ENCODE measurements around the gene ELOA. TPM values are rescaled to one million over a fixed set of nuclear protein-coding genes. Genes with fewer than 3 reads are reported as not detected.
A peak's percentile ranks its signal among the peaks of the same experiment; 100 is the strongest.
"Not testable (repeated sequence)": the region's sequence is repeated elsewhere in the genome, so short reads cannot be mapped to it uniquely, and the experiment has no call there.

ELOA gene
- total RNA-seq, 2 experiments from 2014 or later: 58.5 to 60.6 TPM

GRCh38 chr1:23720256-23720995, 22.8 kb upstream of the ELOA start:
- Mint-ChIP-seq H3K36me3 (peaks cover 5% of the 10 kb centered on the region), H3K4me3 (peak overlapping the region; percentile 8), H3K4me1 (peaks cover 22% of the 10 kb centered on the region), H3K27ac (peak overlapping the region; percentile 60), H3K9me3 (no peaks in the 10 kb centered on the region), H3K27me3 (no peaks in the 10 kb centered on the region)
- DNase-seq: peak; percentile 31

DNA sequence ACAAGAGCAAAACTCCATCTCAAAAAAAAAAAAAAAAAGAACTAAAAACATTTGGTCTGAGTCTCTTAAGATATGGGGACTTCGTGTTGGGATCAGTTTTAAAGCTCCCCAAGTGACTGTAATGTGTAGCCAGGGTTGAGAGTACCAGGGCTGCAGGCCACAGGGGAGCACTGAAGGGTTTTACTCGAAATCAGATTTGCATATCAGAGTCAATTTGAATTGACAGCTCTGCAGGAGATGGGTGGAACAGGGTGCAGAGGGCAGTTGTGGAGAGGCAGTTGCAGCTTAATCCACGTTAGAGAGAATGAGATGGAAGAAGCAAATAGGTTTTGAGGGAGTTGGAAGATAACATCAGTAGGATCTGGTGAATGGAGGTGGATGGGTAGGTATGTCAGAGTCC, 20.6 kb upstream of the ELOA start:
- DNase-seq: no peak
- peaks cover 4% of the 10 kb centered on the region for H3K36me3 Mint-ChIP-seq
- no peaks in the 10 kb centered on the region for H3K9me3 Mint-ChIP-seq
- no peaks in the 10 kb centered on the region for H3K27me3 Mint-ChIP-seq
- H3K27ac Mint-ChIP-seq: no peak overlapping the region
- H3K4me3 Mint-ChIP-seq: no peak overlapping the region
- peaks cover 22% of the 10 kb centered on the region for H3K4me1 Mint-ChIP-seq

GRCh38 chr1:23726686-23727085, 16.6 kb upstream of the ELOA start:
- no peak overlapping the region for H3K4me3 Mint-ChIP-seq
- peaks cover 3% of the 10 kb centered on the region for H3K4me1 Mint-ChIP-seq
- no peak for DNase-seq
- H3K27ac Mint-ChIP-seq: no peak overlapping the region
- H3K9me3 Mint-ChIP-seq: no peaks in the 10 kb centered on the region
- no peaks in the 10 kb centered on the region for H3K36me3 Mint-ChIP-seq
- H3K27me3 Mint-ChIP-seq: no peaks in the 10 kb centered on the region

DNA sequence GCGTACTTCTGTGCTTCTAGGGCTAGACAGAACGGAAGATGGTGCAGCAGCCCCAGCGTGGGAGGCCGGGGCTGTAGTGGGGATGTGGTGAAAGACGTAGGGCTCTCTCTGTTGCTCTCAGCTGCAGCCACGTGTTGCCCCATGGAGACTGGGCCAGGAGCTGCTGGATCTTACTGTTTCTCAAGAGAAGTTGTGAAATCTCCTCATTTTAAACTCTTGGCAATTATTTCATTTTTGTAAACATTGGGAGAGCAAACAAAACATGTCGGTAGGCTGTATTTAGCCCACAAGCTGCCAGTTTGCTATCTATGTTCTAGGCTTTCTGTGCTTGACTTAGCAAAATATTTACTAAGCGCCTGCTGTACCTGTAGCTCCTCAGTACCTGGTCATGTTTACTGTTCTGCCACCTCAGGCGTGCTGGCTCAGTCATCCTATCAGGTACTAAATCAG, 15.9 kb upstream of the ELOA start:
- no peak for DNase-seq
- H3K4me1 Mint-ChIP-seq: peaks cover 3% of the 10 kb centered on the region
- H3K4me3 Mint-ChIP-seq: no peak overlapping the region
- H3K27me3 Mint-ChIP-seq: no peaks in the 10 kb centered on the region
- H3K36me3 Mint-ChIP-seq: no peaks in the 10 kb centered on the region
- H3K27ac Mint-ChIP-seq: no peak overlapping the region
- no peaks in the 10 kb centered on the region for H3K9me3 Mint-ChIP-seq

DNA sequence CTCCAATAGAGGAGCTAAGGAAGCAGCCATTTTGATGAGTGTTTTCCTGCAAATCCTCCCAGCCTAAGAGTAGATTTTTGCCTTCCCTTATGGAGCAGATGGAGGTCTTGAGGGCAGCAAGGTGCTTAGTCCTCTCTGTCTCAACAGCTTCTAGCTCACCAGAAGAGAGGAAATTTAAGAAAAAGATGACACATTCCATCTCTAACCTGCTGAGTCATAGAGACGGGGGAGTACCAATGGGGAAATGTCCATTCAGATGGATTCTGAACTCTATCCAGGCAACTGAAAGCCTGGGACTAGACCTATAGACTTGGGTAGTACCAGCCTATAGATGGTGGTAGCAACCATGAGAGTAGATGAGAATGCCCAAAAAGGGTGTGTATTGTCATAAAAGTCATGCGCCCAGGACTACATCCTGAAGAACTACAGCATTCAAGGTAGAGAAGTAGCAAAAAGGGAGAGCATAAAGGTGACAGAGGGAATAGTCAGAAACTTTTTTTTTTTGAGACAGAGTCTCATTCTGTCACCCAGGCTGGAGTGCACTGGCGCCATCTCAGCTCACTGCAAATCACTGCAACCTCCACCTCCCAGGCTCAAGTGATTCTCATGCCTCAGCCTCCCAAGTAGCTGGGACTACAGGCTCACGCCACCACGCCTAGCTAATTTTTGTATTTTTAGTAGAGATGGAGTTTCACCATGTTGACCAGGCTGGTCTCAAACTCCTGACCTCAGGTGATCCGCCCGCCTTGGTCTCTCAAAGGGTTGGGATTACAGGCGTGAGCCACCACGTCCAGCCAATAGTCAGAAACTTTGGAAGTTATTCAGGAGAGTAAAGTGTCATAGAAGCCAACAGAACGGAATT, 10.7 kb upstream of the ELOA start:
- Mint-ChIP-seq H3K36me3 (no peaks in the 10 kb centered on the region), H3K4me3 (no peak overlapping the region), H3K4me1 (peaks cover 13% of the 10 kb centered on the region), H3K9me3 (no peaks in the 10 kb centered on the region), H3K27ac (no peak overlapping the region), H3K27me3 (no peaks in the 10 kb centered on the region)
- no peak for DNase-seq

GRCh38 chr1:23733281-23733680, 10.0 kb upstream of the ELOA start:
- H3K4me1 Mint-ChIP-seq: peaks cover 13% of the 10 kb centered on the region
- H3K9me3 Mint-ChIP-seq, DNase-seq, H3K27ac Mint-ChIP-seq, H3K4me3 Mint-ChIP-seq, H3K36me3 Mint-ChIP-seq, H3K27me3 Mint-ChIP-seq: not testable (repeated sequence)

GRCh38 chr1:23736437-23737134, 6.7 kb upstream of the ELOA start:
- Mint-ChIP-seq H3K27ac (no peak overlapping the region), H3K4me1 (peaks cover 10% of the 10 kb centered on the region), H3K27me3 (no peaks in the 10 kb centered on the region), H3K9me3 (no peaks in the 10 kb centered on the region), H3K4me3 (no peak overlapping the region), H3K36me3 (no peaks in the 10 kb centered on the region)
- peak; percentile 37 for DNase-seq

DNA sequence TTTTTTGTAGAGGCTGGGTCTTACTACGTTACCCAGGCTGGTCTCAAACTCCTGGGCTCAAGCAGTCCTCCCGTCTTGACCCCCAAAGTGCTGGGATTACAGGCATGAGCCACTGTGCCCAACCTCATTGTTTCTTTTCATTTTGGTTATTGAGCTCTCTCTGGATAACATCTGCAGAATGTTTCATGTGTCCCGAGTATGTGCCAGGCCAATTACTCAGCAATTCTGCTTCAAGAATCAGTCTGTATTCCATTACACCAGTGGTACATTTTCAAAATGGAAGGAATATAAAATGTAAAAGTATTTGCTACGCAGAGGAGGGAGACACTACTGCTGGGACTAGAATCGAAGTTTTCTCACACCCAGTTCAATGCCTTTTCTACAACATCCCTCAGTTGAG, 1.7 kb upstream of the ELOA start:
- H3K27ac Mint-ChIP-seq: no peak overlapping the region

DNA sequence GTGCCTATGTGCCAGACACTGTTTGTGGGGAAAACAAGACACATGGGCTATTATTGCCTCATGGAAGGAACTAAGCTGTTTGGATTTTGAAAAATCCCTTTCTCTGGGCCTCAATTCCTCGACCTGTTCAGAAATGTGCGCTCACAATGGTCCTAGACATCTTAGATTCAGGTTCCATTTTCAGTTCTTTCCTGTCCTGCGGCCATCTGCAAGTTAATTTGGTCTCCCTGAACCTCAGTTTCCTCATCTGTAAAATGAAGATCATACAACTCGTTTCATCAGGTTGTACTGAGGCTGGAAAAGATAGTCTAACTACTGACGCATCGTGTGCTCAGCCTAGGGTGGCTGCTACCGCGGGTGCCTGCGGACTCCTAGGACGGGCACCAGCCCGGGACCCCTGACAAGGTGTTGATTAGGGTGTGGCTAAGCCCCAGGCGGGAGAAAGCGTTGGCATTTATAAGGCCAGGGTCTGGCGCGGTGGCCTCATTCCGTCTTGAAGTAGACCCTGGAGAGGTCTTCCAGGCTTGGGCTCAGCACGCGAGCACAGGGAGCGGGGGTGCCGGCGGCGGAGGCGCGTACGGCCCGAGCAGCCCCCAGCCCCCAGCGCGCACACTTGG, 493 bp upstream of the ELOA start:
- H3K4me1 Mint-ChIP-seq: peaks cover 36% of the 10 kb centered on the region
- H3K4me3 Mint-ChIP-seq: peak overlapping the region; percentile 87
- DNase-seq: no peak
- H3K27ac Mint-ChIP-seq: peak overlapping the region; percentile 87
- H3K27me3 Mint-ChIP-seq: no peaks in the 10 kb centered on the region
- no peaks in the 10 kb centered on the region for H3K9me3 Mint-ChIP-seq
- H3K36me3 Mint-ChIP-seq: peaks cover 19% of the 10 kb centered on the region

More for the DNA sequence above, 1.7 kb upstream of the ELOA start:
- Mint-ChIP-seq H3K4me1 (peaks cover 28% of the 10 kb centered on the region), H3K27me3 (no peaks in the 10 kb centered on the region), H3K9me3 (no peaks in the 10 kb centered on the region), H3K4me3 (peak overlapping the region; percentile 35), H3K36me3 (peaks cover 15% of the 10 kb centered on the region)
- DNase-seq: no peak

- H3K27ac Mint-ChIP-seq: no peak overlapping the region
- H3K4me1 Mint-ChIP-seq: peaks cover 45% of the 10 kb centered on the region
- no peak for DNase-seq
- peak overlapping the region; percentile 93 for H3K4me3 Mint-ChIP-seq
- no peaks in the 10 kb centered on the region for H3K27me3 Mint-ChIP-seq
- peaks cover 22% of the 10 kb centered on the region for H3K36me3 Mint-ChIP-seq
- no peaks in the 10 kb centered on the region for H3K9me3 Mint-ChIP-seq
Observed at GRCh38 chr1:23745515-23745914, 2.2 kb downstream of the ELOA start.

DNA sequence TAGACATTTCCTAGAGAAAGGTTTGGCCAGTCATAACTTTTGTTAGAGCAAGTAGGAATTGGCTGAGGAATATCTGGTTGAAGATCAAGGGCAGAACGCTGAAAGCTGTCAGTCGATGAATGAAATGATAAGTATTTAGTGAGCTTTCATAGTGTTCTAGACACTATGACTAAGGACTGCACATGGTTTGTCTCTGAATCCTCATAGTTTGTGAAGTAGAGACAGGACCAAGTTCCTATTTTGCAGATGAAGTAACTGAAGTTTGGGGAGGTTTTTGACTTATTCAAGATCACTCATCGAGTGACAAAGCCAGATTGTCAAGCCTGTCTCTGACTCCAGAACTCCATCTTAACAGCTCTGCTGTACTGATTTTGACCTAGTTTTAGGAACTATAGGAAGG, 4.7 kb downstream of the ELOA start:
- Mint-ChIP-seq H3K4me1 (peaks cover 37% of the 10 kb centered on the region), H3K36me3 (peaks cover 30% of the 10 kb centered on the region), H3K27me3 (no peaks in the 10 kb centered on the region), H3K9me3 (no peaks in the 10 kb centered on the region), H3K4me3 (no peak overlapping the region), H3K27ac (peak overlapping the region; percentile 49)
- DNase-seq: no peak

- Mint-ChIP-seq H3K9me3 (no peaks in the 10 kb centered on the region), H3K4me3 (no peak overlapping the region), H3K27ac (no peak overlapping the region), H3K27me3 (no peaks in the 10 kb centered on the region), H3K4me1 (peaks cover 22% of the 10 kb centered on the region), H3K36me3 (peaks cover 31% of the 10 kb centered on the region)
- peak; percentile 25 for DNase-seq
Observed at GRCh38 chr1:23751050-23751814, 8.0 kb downstream of the ELOA start.

DNA sequence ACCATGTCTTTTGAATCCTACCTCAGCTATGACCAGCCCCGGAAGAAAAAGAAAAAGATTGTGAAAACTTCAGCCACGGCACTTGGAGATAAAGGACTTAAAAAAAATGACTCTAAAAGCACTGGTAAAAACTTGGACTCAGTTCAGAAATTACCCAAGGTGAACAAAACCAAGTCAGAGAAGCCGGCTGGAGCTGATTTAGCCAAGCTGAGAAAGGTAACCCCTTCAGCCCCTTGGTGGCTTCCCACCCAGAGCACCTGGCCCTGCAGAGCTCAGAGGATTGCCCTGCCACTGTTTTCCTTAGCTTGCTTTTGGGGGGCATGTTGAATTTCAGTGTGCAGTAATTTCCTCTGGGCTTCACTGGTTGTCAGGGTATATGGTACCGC, 8.5 kb downstream of the ELOA start:
- Mint-ChIP-seq H3K36me3 (peaks cover 27% of the 10 kb centered on the region), H3K27ac (no peak overlapping the region), H3K4me1 (peaks cover 19% of the 10 kb centered on the region)

GRCh38 chr1:23752909-23753308, 9.6 kb downstream of the ELOA start:
- Mint-ChIP-seq H3K4me1 (peaks cover 8% of the 10 kb centered on the region), H3K36me3 (peaks cover 25% of the 10 kb centered on the region), H3K9me3 (no peaks in the 10 kb centered on the region), H3K27ac (peak overlapping the region; percentile 34), H3K4me3 (no peak overlapping the region), H3K27me3 (no peaks in the 10 kb centered on the region)
- no peak for DNase-seq

More for the DNA sequence above, 8.5 kb downstream of the ELOA start:
- no peak for DNase-seq
- Mint-ChIP-seq H3K4me3 (no peak overlapping the region), H3K27me3 (no peaks in the 10 kb centered on the region), H3K9me3 (no peaks in the 10 kb centered on the region)
